Activated naive CD8-positive, alpha-beta T cell treated with anti-CD3 and anti-CD28 coated beads for 36 hours (primary cell): ENCODE results near the gene INPP5A. TPM values are rescaled to one million over a fixed set of nuclear protein-coding genes. Genes with fewer than 3 reads are reported as not detected.
A peak's percentile ranks its signal among the peaks of the same experiment; 100 is the strongest.
"Not testable (repeated sequence)": the region's sequence is repeated elsewhere in the genome, so short reads cannot be mapped to it uniquely, and the experiment has no call there.

ENCODE experiments used
- DNase-seq: peaks from one replicate; pipeline ENCODE4 v3.0.0; 2021
- H3K27ac Mint-ChIP-seq: one replicate; pipeline ENCODE4 v1.8.0; 2022; ENCODE audit warnings: mild to moderate bottlenecking, moderate library complexity, mixed read lengths
- H3K27me3 Mint-ChIP-seq: one replicate; pipeline ENCODE4 v1.8.0; 2022; ENCODE audit warnings: mild to moderate bottlenecking, mixed read lengths
- H3K36me3 Mint-ChIP-seq: one replicate; pipeline ENCODE4 v1.8.0; 2021; ENCODE audit warnings: mild to moderate bottlenecking, mixed read lengths
- H3K4me1 Mint-ChIP-seq: one replicate; pipeline ENCODE4 v1.8.0; 2021; ENCODE audit warnings: mixed read lengths
- H3K4me3 Mint-ChIP-seq: one replicate; pipeline ENCODE4 v1.8.0; 2022; ENCODE audit warnings: mild to moderate bottlenecking, moderate library complexity, mixed read lengths
- H3K9me3 Mint-ChIP-seq: one replicate; pipeline ENCODE4 v1.8.0; 2022; ENCODE audit warnings: mixed read lengths
- total RNA-seq, 2 experiments: library from RNA; stranded (reverse); gene quantifications; one replicate each; pipeline ENCODE4 v1.2.3, GENCODE V29; 2021

INPP5A gene
- total RNA-seq, 2 experiments from 2014 or later = 6.1 to 7.4 TPM

- peaks cover 8% of the 10 kb centered on the region for H3K9me3 Mint-ChIP-seq
- DNase-seq = no peak
- H3K4me3 Mint-ChIP-seq = no peak overlapping the region
- peaks cover 20% of the 10 kb centered on the region for H3K36me3 Mint-ChIP-seq
- no peak overlapping the region for H3K27ac Mint-ChIP-seq
- H3K4me1 Mint-ChIP-seq = no peaks in the 10 kb centered on the region
- no peaks in the 10 kb centered on the region for H3K27me3 Mint-ChIP-seq
These were observed 217.7 kb downstream of the INPP5A start for GRCh38 chr10:132755166-132755711.

GRCh38 chr10:132756591-132756990 lies 219.0 kb downstream of the INPP5A start:
- peaks cover 20% of the 10 kb centered on the region for H3K36me3 Mint-ChIP-seq
- H3K27me3 Mint-ChIP-seq = no peaks in the 10 kb centered on the region
- H3K9me3 Mint-ChIP-seq = peaks cover 8% of the 10 kb centered on the region
- H3K4me1 Mint-ChIP-seq = peaks cover 2% of the 10 kb centered on the region
- no peak overlapping the region for H3K4me3 Mint-ChIP-seq
- no peak overlapping the region for H3K27ac Mint-ChIP-seq
- DNase-seq = no peak

- Mint-ChIP-seq H3K27me3 (no peaks in the 10 kb centered on the region), H3K9me3 (peaks cover 8% of the 10 kb centered on the region), H3K4me3 (no peak overlapping the region), H3K27ac (no peak overlapping the region), H3K36me3 (peaks cover 20% of the 10 kb centered on the region), H3K4me1 (peaks cover 6% of the 10 kb centered on the region)
- no peak for DNase-seq
These were observed 219.6 kb downstream of the INPP5A start for GRCh38 chr10:132757171-132757570.

- H3K4me3 Mint-ChIP-seq = no peak overlapping the region
- H3K4me1 Mint-ChIP-seq = peaks cover 13% of the 10 kb centered on the region
- no peaks in the 10 kb centered on the region for H3K27me3 Mint-ChIP-seq
- no peak for DNase-seq
- H3K36me3 Mint-ChIP-seq = peaks cover 20% of the 10 kb centered on the region
- peaks cover 8% of the 10 kb centered on the region for H3K9me3 Mint-ChIP-seq
- no peak overlapping the region for H3K27ac Mint-ChIP-seq
These were observed 221.3 kb downstream of the INPP5A start for GRCh38 chr10:132758865-132759264.

GRCh38 chr10:132761395-132762060 lies 223.9 kb downstream of the INPP5A start:
- DNase-seq = no peak
- peaks cover 4% of the 10 kb centered on the region for H3K36me3 Mint-ChIP-seq
- H3K9me3 Mint-ChIP-seq = no peaks in the 10 kb centered on the region
- no peaks in the 10 kb centered on the region for H3K27me3 Mint-ChIP-seq
- no peak overlapping the region for H3K4me3 Mint-ChIP-seq
- H3K4me1 Mint-ChIP-seq = peaks cover 13% of the 10 kb centered on the region
- H3K27ac Mint-ChIP-seq = no peak overlapping the region

GRCh38 chr10:132762267-132762666 lies 224.7 kb downstream of the INPP5A start:
- peak; percentile 30 for DNase-seq
- H3K4me3 Mint-ChIP-seq = no peak overlapping the region
- no peaks in the 10 kb centered on the region for H3K9me3 Mint-ChIP-seq
- H3K4me1 Mint-ChIP-seq = peaks cover 13% of the 10 kb centered on the region
- H3K27me3 Mint-ChIP-seq = no peaks in the 10 kb centered on the region
- H3K27ac Mint-ChIP-seq = no peak overlapping the region
- peaks cover 2% of the 10 kb centered on the region for H3K36me3 Mint-ChIP-seq

- Mint-ChIP-seq H3K4me1 (peaks cover 13% of the 10 kb centered on the region), H3K4me3 (no peak overlapping the region), H3K36me3 (peaks cover 3% of the 10 kb centered on the region), H3K9me3 (no peaks in the 10 kb centered on the region), H3K27ac (no peak overlapping the region), H3K27me3 (no peaks in the 10 kb centered on the region)
- no peak for DNase-seq
These were observed 226.0 kb downstream of the INPP5A start for GRCh38 chr10:132763545-132763944.

GRCh38 chr10:132764108-132764507 lies 226.5 kb downstream of the INPP5A start:
- peaks cover 4% of the 10 kb centered on the region for H3K36me3 Mint-ChIP-seq
- DNase-seq = no peak
- H3K9me3 Mint-ChIP-seq = no peaks in the 10 kb centered on the region
- H3K27me3 Mint-ChIP-seq = no peaks in the 10 kb centered on the region
- no peak overlapping the region for H3K27ac Mint-ChIP-seq
- H3K4me3 Mint-ChIP-seq = no peak overlapping the region
- H3K4me1 Mint-ChIP-seq = peaks cover 13% of the 10 kb centered on the region

- Mint-ChIP-seq H3K27ac (no peak overlapping the region), H3K9me3 (no peaks in the 10 kb centered on the region), H3K4me1 (peaks cover 13% of the 10 kb centered on the region), H3K4me3 (no peak overlapping the region), H3K36me3 (peaks cover 6% of the 10 kb centered on the region), H3K27me3 (no peaks in the 10 kb centered on the region)
- DNase-seq = no peak
These were observed 227.8 kb downstream of the INPP5A start for GRCh38 chr10:132765435-132765834.

GRCh38 chr10:132766291-132766690 lies 228.7 kb downstream of the INPP5A start:
- Mint-ChIP-seq H3K27ac (no peak overlapping the region), H3K36me3 (peaks cover 12% of the 10 kb centered on the region), H3K9me3 (no peaks in the 10 kb centered on the region), H3K4me1 (peaks cover 13% of the 10 kb centered on the region), H3K27me3 (no peaks in the 10 kb centered on the region), H3K4me3 (no peak overlapping the region)
- no peak for DNase-seq

- Mint-ChIP-seq H3K36me3 (peaks cover 14% of the 10 kb centered on the region), H3K27me3 (no peaks in the 10 kb centered on the region), H3K4me1 (no peaks in the 10 kb centered on the region), H3K9me3 (no peaks in the 10 kb centered on the region), H3K27ac (no peak overlapping the region), H3K4me3 (no peak overlapping the region)
- no peak for DNase-seq
These were observed 231.0 kb downstream of the INPP5A start for GRCh38 chr10:132768346-132769248.

GRCh38 chr10:132770061-132771021 lies 232.8 kb downstream of the INPP5A start:
- Mint-ChIP-seq H3K36me3 (peaks cover 16% of the 10 kb centered on the region), H3K4me1 (no peaks in the 10 kb centered on the region), H3K27ac (no peak overlapping the region), H3K27me3 (no peaks in the 10 kb centered on the region), H3K9me3 (no peaks in the 10 kb centered on the region), H3K4me3 (no peak overlapping the region)
- DNase-seq = no peak

GRCh38 chr10:132772816-132773215 lies 235.2 kb downstream of the INPP5A start:
- H3K27me3 Mint-ChIP-seq, H3K4me3 Mint-ChIP-seq, H3K27ac Mint-ChIP-seq, H3K4me1 Mint-ChIP-seq, H3K9me3 Mint-ChIP-seq, DNase-seq: not testable (repeated sequence)
- H3K36me3 Mint-ChIP-seq = peaks cover 16% of the 10 kb centered on the region

GRCh38 chr10:132774181-132774901 lies 236.8 kb downstream of the INPP5A start:
- Mint-ChIP-seq H3K27me3 (no peaks in the 10 kb centered on the region), H3K9me3 (no peaks in the 10 kb centered on the region), H3K36me3 (peaks cover 12% of the 10 kb centered on the region), H3K27ac (no peak overlapping the region), H3K4me3 (no peak overlapping the region), H3K4me1 (no peaks in the 10 kb centered on the region)
- no peak for DNase-seq
